ENCODE results near the gene TRPC4AP. TPM values are rescaled to one million over a fixed set of nuclear protein-coding genes. Genes with fewer than 3 reads are reported as not detected.

Gene TRPC4AP
- total RNA-seq, 4 donors from 2014 or later, result 35.2 to 50.4 (median 47.2) TPM

- Histone ChIP-seq H3K4me1 (peaks cover 2 to 41% (median 3%) of the 10 kb centered on the region in 3 donors), H3K27ac (peak overlapping the region in 2 of 4 donors; percentile 25 to 52), H3K4me3 (no peak overlapping the region), H3K9me3 (no peaks in the 10 kb centered on the region), H3K36me3 (peaks cover 17 to 99% (median 20%) of the 10 kb centered on the region in 3 donors), H3K27me3 (no peaks in the 10 kb centered on the region)
- WGBS, 2 donors, result 85 to 87% methylated on average over 5 to 8 of the region's 8 CpGs
- TF ChIP-seq POLR2A (IDR thresholded peaks at IDR 0.05) (no peak), CTCF (IDR thresholded peaks at IDR 0.05) (no peak)
- intact Hi-C loops (cut with DNase I), result no loop called here
- no peak for DNase-seq
Measured at GRCh38 chr20:35017099-35017835, 75.3 kb downstream of the TRPC4AP start.

GRCh38 chr20:35015863-35016193 is 76.8 kb downstream of the TRPC4AP start:
- Histone ChIP-seq H3K4me3 (no peak overlapping the region), H3K36me3 (peaks cover 17 to 99% (median 26%) of the 10 kb centered on the region in 3 donors), H3K9me3 (no peaks in the 10 kb centered on the region), H3K4me1 (peaks cover 2 to 37% (median 3%) of the 10 kb centered on the region in 3 donors), H3K27me3 (no peaks in the 10 kb centered on the region), H3K27ac (peak overlapping the region in 1 of 4 donors; percentile 36)
- no peak for DNase-seq
- 80 to 83% methylated on average over 2 of the region's 2 CpGs for WGBS, 2 donors
- intact Hi-C loops (cut with DNase I), result no loop called here
- TF ChIP-seq CTCF (IDR thresholded peaks at IDR 0.05) (no peak), POLR2A (IDR thresholded peaks at IDR 0.05) (no peak)

DNA sequence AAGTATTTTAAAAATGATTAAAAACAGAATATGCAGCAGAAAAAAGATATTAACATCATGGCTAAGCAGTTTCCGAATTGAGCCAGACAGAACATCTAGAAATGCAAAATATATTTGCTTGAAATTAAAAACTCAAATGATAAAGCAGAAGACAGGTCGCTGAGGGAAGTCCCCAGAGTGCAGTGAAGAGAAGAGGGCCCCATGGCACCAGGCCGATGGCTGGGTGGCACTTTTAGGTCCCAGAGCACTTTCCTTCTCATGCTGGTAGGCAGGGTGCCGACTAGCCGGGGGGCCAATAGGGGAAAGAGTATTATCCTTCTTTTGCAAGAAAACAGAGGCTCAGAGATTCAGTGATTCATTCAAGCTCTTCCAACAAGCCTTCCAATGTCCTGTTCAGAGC is 78.1 kb downstream of the TRPC4AP start:
- 61 to 90% methylated on average over 5 of the region's 5 CpGs for WGBS, 2 donors
- H3K4me1 ChIP-seq, result peaks cover 0 to 30% (median 3%) of the 10 kb centered on the region in 3 donors
- no peak for DNase-seq
- H3K36me3 ChIP-seq, result peaks cover 19 to 99% (median 34%) of the 10 kb centered on the region in 3 donors
- no peaks in the 10 kb centered on the region for H3K27me3 ChIP-seq
- TF ChIP-seq POLR2A (IDR thresholded peaks at IDR 0.05), result no peak
- TF ChIP-seq CTCF (IDR thresholded peaks at IDR 0.05), result no peak
- intact Hi-C loops (cut with DNase I), result no loop called here
- H3K27ac ChIP-seq, result no peak overlapping the region
- H3K4me3 ChIP-seq, result no peak overlapping the region
- no peaks in the 10 kb centered on the region for H3K9me3 ChIP-seq

DNA sequence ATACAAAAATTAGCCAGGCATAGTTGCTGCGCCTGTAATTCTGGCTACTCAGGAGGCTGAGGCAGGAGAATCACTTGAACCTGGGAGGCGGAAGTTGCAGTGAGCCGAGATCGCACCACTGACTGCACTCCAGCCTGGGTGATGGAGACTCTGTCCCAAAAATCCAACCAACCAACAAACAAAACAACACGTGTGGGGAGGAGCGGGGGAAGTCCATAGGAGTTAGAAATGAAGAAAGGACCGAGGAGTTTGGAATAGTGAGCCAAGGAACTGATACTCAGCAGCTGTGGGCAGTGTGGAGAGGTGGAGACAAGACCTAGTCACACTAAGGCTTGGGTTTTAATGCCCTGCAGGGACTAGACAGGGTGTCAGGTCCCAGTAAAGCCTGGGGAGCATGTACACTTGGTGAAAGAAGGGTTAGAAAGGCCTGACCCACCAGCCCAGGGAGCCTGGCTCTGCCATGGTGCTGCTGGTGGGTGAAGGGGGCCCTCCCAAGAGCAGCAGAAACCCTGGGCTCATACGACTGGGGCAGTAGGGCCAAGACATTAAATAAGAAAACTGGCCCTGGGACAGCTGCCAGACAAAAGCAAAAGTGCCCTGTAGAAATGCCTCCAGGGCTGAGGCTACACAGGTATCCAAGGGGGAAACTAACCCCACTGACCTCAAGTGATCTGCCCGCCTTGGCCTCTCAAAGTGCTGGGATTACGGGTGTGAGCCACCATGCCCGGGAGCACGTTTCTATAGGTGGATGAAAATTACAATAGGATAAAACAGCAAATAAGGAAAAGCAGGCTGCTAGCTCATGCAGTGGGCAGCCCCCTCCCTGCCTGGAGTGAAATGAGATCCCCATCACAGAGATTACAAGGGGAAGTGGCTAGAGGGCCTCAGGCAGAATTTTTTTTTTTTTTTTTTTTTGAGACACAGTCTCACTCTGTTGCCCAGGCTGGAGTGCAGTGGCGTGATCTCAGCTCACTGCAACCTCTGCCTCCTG is 78.9 kb downstream of the TRPC4AP start:
- TF ChIP-seq POLR2A (IDR thresholded peaks at IDR 0.05) (no peak), CTCF (IDR thresholded peaks at IDR 0.05) (no peak)
- Histone ChIP-seq H3K27me3 (no peaks in the 10 kb centered on the region), H3K4me1 (peaks cover 0 to 34% (median 3%) of the 10 kb centered on the region in 3 donors), H3K27ac (peak overlapping the region in 1 of 4 donors; percentile 6), H3K36me3 (peaks cover 20 to 100% (median 36%) of the 10 kb centered on the region in 3 donors), H3K9me3 (no peaks in the 10 kb centered on the region), H3K4me3 (no peak overlapping the region)
- 77 to 92% methylated on average over 9 to 11 of the region's 13 CpGs for WGBS, 2 donors
- DNase-seq, result no peak
- intact Hi-C loops (cut with DNase I), result no loop called here

Data from esophagus squamous epithelium (tissue), 5 donors.